DND-41 (cell line): Measurements from ENCODE around the gene CRYZ.
"Not testable (repeated sequence)": the region's sequence is repeated elsewhere in the genome, so short reads cannot be mapped to it uniquely, and the experiment has no call there.

Source experiments
- EZH2 ChIP-seq: IDR thresholded peaks from 3 replicates; pipeline ENCODE4 v1.6.1; 2012; ENCODE audit warnings: borderline replicate concordance, low read depth, mild to moderate bottlenecking, moderate library complexity, low read length, inconsistent platforms; ENCODE audit not compliant: severe bottlenecking
- TF ChIP-seq, protein P1 (sequence below): IDR thresholded peaks from 2 replicates; pipeline ENCODE4 v1.5.1; 2012; ENCODE audit warnings: borderline replicate concordance, low read length, moderate library complexity, mild to moderate bottlenecking; ENCODE audit not compliant: poor library complexity, severe bottlenecking; ENCODE audit errors: extremely low read depth

DNA sequence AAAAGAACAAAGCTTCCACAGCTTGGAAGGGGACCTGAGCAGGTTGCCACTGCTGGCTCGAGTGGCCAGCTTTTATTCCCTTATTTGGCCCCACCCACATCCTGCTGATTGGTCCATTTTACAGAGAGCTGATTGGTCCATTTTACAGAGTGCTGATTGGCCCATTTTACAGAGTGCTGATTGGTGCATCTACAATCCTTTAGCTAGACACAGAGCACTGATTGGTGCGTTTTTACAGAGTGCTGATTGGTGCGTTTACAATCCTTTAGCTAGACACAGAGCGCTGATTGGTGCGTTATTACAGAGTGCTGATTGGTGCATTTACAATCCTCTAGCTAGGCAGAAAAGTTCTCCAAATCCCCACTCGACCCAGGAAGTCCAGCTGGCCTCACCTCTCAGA, 12.4 kb upstream of the CRYZ start:
- TF ChIP-seq, protein P1, sequence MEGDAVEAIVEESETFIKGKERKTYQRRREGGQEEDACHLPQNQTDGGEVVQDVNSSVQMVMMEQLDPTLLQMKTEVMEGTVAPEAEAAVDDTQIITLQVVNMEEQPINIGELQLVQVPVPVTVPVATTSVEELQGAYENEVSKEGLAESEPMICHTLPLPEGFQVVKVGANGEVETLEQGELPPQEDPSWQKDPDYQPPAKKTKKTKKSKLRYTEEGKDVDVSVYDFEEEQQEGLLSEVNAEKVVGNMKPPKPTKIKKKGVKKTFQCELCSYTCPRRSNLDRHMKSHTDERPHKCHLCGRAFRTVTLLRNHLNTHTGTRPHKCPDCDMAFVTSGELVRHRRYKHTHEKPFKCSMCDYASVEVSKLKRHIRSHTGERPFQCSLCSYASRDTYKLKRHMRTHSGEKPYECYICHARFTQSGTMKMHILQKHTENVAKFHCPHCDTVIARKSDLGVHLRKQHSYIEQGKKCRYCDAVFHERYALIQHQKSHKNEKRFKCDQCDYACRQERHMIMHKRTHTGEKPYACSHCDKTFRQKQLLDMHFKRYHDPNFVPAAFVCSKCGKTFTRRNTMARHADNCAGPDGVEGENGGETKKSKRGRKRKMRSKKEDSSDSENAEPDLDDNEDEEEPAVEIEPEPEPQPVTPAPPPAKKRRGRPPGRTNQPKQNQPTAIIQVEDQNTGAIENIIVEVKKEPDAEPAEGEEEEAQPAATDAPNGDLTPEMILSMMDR = not testable (repeated sequence)
- TF ChIP-seq EZH2 = not testable (repeated sequence)
